Prostate gland (tissue), 2 donors: ENCODE results near the gene ITPR2.

Experiments used
- CTCF ChIP-seq, 4 experiments: fragments of 200-600 bp in 2 of 4; fragments of 450-650 bp in 2 of 4; sonication (generic) in 2 of 4; IDR thresholded peaks; 1 replicate in 3 of 4; 2 replicates in 1 of 4; pipeline ENCODE4 v1.5.1; 2016 to 2019; ENCODE audit warnings: antibody characterized with exemption in 4 of 4, mild to moderate bottlenecking in 2 of 4, moderate library complexity in 2 of 4
- POLR2A ChIP-seq: fragments of 450-650 bp; IDR thresholded peaks from one replicate; pipeline ENCODE4 v1.6.1; 2016; ENCODE audit warnings: antibody characterized with exemption, mild to moderate bottlenecking

- no peak for TF ChIP-seq CTCF (IDR thresholded peaks at IDR 0.05)
- no peak for TF ChIP-seq POLR2A
Measured at GRCh38 chr12:26870491-26871419, 37.8 kb upstream of the ITPR2 start.
